Measurements from ENCODE around the gene NTM. TPM values are rescaled to one million over a fixed set of nuclear protein-coding genes. Genes with fewer than 3 reads are reported as not detected.

NTM gene
- total and polyA plus RNA-seq, 9 donors, result 8.5 to 37.1 (median 22.6) TPM

DNA sequence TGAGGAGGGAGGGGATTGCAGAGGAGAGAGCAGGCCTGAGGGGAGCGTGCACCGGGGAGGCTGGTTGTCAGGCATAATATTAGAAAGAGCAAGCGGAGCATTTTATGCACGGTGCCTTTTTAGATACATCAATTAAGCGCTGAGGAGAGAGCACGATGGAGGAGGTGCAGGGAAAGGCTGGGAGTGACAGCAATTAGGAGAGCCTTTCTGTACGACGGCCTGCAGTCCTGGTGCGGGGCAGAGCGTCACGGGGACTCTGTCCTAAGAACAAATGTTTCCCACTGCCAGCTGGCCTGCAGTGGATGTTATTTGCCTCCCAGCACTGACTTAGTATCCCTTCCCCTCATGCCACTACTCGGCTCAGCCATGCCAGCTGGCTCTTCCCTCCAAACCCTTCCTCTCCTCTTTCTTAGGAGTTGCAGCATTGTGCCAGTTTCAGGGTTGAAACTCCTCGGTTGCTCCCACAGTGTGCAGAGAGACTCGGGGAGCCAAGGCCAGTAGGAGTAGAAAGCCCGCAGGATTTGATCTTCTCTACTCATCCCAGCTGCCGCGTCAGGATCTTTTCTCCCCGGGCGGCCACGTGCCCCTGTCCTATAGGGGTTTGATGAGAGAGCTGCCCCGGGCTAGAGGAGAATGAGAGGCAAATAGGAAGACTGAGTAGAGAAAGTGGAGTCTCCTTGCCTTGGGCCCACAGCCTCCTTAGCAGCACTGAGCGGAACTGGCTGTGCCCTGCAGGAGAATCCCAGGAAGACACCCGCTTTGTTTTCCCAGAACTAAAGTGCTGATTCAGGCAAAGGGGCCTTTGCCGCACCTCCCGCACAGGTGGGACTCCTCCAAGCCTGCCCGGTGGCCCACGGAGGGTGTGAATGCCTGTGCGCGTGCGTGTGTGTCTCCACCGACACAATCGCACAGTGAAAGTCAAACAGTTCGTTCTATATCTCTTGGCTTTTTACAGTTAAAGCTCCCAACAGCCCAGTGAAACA lies 875.3 kb downstream of the NTM start:
- no peak overlapping the region for H3K27ac ChIP-seq (ENCODE audit: low read length)
- H3K4me1 ChIP-seq (ENCODE audit: control insufficient read depth, insufficient read depth, low read length), result peaks cover 11% of the 10 kb centered on the region
- WGBS (ENCODE audit: insufficient coverage), result 67% methylated on average over 25 of the region's 33 CpGs
- no peaks in the 10 kb centered on the region for H3K27me3 ChIP-seq (ENCODE audit: control insufficient read depth, insufficient read depth, low read length)
- no peaks in the 10 kb centered on the region for H3K36me3 ChIP-seq (ENCODE audit: control insufficient read depth, insufficient read depth, low read length)
- H3K9me3 ChIP-seq (replicated peaks; ENCODE audit: control insufficient read depth, low read depth, low read length), result peaks cover 5% of the 10 kb centered on the region
- no peak overlapping the region for H3K4me3 ChIP-seq (ENCODE audit: low read length)
- peak; percentile 29 for DNase-seq

DNA sequence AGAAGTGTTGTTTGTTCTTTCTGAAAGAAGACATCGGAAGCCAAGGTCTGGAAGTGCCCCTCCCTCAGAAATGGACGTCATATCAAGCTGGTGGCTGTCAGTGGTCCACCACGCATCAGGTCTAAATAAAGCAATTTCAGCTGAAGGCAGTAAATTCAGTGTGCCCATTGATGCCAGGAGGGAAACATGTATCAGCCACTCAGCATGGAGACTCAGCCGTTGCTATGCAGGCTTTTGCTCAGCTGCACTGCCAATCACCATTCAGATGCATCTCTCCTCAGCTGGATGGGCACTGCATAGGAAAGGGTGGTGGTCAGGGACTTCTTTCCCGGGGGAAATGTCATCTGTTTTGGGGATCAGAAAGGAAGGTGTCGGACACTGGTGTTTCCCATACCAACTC lies 878.2 kb downstream of the NTM start:
- H3K36me3 ChIP-seq (ENCODE audit: control insufficient read depth, insufficient read depth, low read length), result no peaks in the 10 kb centered on the region
- DNase-seq, result no peak
- H3K27ac ChIP-seq (ENCODE audit: low read length), result no peak overlapping the region
- H3K4me3 ChIP-seq (ENCODE audit: low read length), result no peak overlapping the region
- H3K4me1 ChIP-seq (ENCODE audit: control insufficient read depth, insufficient read depth, low read length), result peaks cover 11% of the 10 kb centered on the region
- H3K27me3 ChIP-seq (ENCODE audit: control insufficient read depth, insufficient read depth, low read length), result no peaks in the 10 kb centered on the region
- peaks cover 5% of the 10 kb centered on the region for H3K9me3 ChIP-seq (replicated peaks; ENCODE audit: control insufficient read depth, low read depth, low read length)
- WGBS (ENCODE audit: insufficient coverage), result 82% methylated on average over 4 of the region's 6 CpGs

DNA sequence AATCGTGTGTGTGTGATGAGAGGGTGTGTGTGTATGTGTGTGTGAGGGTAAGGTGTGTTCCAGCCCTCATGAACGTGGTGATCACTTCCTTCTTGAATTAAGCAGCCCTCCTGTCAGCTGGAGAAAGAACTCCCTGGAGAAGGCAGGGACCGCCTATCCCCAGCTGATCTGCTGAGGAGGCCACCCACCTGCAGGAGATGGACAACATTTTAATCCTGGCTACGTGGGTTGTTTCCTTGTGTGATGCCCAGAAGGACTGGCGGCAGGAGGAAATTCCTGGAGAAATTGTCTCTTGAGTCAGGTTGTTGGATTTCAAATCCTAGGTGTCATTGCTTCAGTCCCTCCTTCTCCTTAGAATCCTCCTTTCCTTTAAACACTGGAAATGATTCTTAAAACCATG lies 878.8 kb downstream of the NTM start:
- Histone ChIP-seq H3K36me3 (ENCODE audit: control insufficient read depth, insufficient read depth, low read length) (no peaks in the 10 kb centered on the region), H3K9me3 (replicated peaks; ENCODE audit: control insufficient read depth, low read depth, low read length) (peaks cover 5% of the 10 kb centered on the region), H3K4me1 (ENCODE audit: control insufficient read depth, insufficient read depth, low read length) (peaks cover 11% of the 10 kb centered on the region), H3K27me3 (ENCODE audit: control insufficient read depth, insufficient read depth, low read length) (no peaks in the 10 kb centered on the region), H3K4me3 (ENCODE audit: low read length) (no peak overlapping the region), H3K27ac (ENCODE audit: low read length) (no peak overlapping the region)
- no peak for DNase-seq
- 60% methylated on average over 2 of the region's 5 CpGs for WGBS (ENCODE audit: insufficient coverage)

DNA sequence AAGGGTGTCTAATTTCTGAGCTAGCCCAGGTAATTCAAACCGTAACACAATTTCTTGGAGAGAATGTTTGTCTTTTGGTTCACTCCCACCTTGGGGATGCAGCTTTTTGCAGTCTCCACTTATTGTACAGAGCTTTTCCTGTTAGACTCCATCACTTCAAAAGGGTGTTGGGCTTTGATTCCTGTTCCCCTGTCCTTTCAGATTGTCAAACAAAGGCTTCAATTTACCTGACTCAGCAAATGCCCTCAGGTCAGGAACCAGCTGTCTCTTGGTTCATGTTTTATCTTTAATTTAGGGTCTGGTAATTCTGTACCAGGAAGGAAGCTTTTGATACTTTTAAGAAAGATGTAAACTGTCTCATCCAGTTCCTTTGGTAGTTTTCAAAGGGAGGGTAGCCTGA lies 880.6 kb downstream of the NTM start:
- Histone ChIP-seq H3K4me1 (ENCODE audit: control insufficient read depth, insufficient read depth, low read length) (no peaks in the 10 kb centered on the region), H3K27me3 (ENCODE audit: control insufficient read depth, insufficient read depth, low read length) (no peaks in the 10 kb centered on the region), H3K9me3 (replicated peaks; ENCODE audit: control insufficient read depth, low read depth, low read length) (peaks cover 5% of the 10 kb centered on the region), H3K36me3 (ENCODE audit: control insufficient read depth, insufficient read depth, low read length) (no peaks in the 10 kb centered on the region), H3K4me3 (ENCODE audit: low read length) (no peak overlapping the region), H3K27ac (ENCODE audit: low read length) (no peak overlapping the region)
- 86% methylated on average over 1 of the region's 1 CpG for WGBS (ENCODE audit: insufficient coverage)
- no peak for DNase-seq

DNA sequence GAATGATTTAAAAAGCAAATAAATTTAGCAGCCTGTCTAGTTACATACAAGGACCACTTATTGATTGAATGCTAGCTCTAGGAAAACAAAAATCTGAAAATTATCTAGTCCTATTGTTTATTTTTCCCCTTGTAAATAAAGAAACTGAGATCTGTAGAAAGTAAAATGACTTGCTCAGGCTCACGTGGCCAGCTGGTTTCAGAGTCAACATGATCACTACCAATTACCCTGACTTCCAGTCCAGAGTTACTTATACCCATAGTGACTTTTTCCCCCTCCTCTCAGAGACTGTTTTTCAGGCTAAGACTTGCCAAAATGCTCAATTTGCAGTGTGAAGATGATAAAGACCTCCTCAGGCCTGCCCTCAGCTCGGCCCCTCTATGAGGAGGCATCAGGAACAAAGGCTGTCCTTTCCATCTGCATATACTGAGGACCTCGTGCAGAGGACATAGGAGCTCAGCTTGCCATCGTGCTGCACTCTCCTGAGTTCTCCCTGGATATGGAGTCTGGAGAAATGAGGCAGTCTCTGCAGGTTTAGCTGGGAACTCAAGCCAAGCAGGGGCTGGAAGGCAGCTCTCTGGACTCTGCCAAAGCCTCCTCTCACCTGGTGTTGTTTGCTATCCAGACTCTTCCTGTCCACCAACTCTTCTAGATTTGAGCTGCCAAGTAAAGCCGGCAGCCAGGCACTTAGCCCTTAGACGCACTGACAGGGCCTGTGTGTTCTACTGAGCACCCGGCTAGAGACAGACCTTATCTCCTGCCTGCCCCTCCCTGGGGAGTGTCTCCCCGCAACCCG lies 883.3 kb downstream of the NTM start:
- H3K27ac ChIP-seq (ENCODE audit: low read length), result no peak overlapping the region
- WGBS (ENCODE audit: insufficient coverage), result 63% methylated on average over 8 of the region's 9 CpGs
- H3K36me3 ChIP-seq (ENCODE audit: control insufficient read depth, insufficient read depth, low read length), result no peaks in the 10 kb centered on the region
- H3K27me3 ChIP-seq (ENCODE audit: control insufficient read depth, insufficient read depth, low read length), result no peaks in the 10 kb centered on the region
- H3K4me1 ChIP-seq (ENCODE audit: control insufficient read depth, insufficient read depth, low read length), result no peaks in the 10 kb centered on the region
- no peak overlapping the region for H3K4me3 ChIP-seq (ENCODE audit: low read length)
- no peak for DNase-seq
- H3K9me3 ChIP-seq (replicated peaks; ENCODE audit: control insufficient read depth, low read depth, low read length), result peaks cover 5% of the 10 kb centered on the region

DNA sequence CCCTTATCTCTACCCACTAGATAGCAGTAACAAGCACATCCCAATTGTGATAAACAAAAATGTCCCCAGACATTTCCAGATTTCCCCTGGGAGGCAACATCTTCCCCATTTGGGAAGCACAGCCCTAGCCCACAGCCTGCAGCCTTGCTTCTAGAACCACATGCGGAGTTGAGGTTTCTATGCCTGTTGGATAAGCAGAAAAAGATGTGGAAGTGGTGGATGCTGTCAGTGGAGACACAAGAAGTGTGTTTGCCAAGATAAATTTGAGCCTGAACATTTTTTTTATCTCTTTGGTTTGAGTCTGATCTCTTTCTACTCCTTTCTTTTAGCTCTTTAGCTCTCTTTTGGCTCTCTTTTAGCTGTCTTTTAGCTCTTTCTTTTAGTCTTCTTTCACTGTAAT lies 884.5 kb downstream of the NTM start:
- H3K36me3 ChIP-seq (ENCODE audit: control insufficient read depth, insufficient read depth, low read length), result no peaks in the 10 kb centered on the region
- no peaks in the 10 kb centered on the region for H3K4me1 ChIP-seq (ENCODE audit: control insufficient read depth, insufficient read depth, low read length)
- H3K27me3 ChIP-seq (ENCODE audit: control insufficient read depth, insufficient read depth, low read length), result no peaks in the 10 kb centered on the region
- WGBS (ENCODE audit: insufficient coverage), result no CpG with 5 or more reads among the region's 1 CpG
- H3K27ac ChIP-seq (ENCODE audit: low read length), result no peak overlapping the region
- DNase-seq, result peak; percentile 12
- H3K9me3 ChIP-seq (replicated peaks; ENCODE audit: control insufficient read depth, low read depth, low read length), result peaks cover 5% of the 10 kb centered on the region
- H3K4me3 ChIP-seq (ENCODE audit: low read length), result no peak overlapping the region

DNA sequence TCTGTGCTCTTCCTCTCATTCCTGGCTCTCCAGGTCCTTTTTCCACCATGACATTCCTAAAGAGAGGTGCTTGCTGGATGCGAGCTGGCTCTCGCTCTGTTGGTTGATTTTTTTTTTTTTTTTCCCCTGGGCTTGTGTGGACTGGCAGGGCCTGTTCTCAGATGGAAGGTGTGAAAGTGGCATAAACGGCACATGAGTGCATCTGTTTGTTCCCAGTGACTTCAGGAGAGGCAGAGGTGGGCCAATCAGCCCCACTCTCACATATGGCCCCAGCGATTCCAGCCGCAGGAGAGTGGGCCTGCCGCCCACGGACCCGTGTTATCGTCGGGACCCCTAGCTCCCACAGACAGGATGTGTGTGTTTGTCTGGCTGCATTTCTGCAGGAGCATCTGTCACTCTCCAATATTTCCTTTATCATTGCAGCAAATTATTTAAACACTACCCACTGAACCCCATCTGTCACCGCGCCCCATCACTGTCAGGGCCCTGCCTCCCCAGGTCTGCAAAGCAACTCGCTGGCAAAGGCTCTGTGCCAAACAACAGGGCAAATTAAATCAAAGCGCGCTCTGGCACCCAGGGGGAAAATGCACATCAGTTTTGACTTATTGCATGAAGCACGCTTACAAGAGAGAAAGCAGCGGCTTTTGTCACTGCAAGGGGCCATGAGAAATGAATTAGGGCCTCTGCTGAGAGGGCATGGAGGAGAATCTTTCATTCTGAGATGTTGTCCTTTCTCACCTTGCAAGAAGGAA lies 886.3 kb downstream of the NTM start:
- H3K27ac ChIP-seq (ENCODE audit: low read length), result no peak overlapping the region
- DNase-seq, result no peak
- no peaks in the 10 kb centered on the region for H3K9me3 ChIP-seq (replicated peaks; ENCODE audit: control insufficient read depth, low read depth, low read length)
- H3K4me1 ChIP-seq (ENCODE audit: control insufficient read depth, insufficient read depth, low read length), result no peaks in the 10 kb centered on the region
- H3K27me3 ChIP-seq (ENCODE audit: control insufficient read depth, insufficient read depth, low read length), result no peaks in the 10 kb centered on the region
- 95% methylated on average over 7 of the region's 17 CpGs for WGBS (ENCODE audit: insufficient coverage)
- H3K36me3 ChIP-seq (ENCODE audit: control insufficient read depth, insufficient read depth, low read length), result no peaks in the 10 kb centered on the region
- no peak overlapping the region for H3K4me3 ChIP-seq (ENCODE audit: low read length)

DNA sequence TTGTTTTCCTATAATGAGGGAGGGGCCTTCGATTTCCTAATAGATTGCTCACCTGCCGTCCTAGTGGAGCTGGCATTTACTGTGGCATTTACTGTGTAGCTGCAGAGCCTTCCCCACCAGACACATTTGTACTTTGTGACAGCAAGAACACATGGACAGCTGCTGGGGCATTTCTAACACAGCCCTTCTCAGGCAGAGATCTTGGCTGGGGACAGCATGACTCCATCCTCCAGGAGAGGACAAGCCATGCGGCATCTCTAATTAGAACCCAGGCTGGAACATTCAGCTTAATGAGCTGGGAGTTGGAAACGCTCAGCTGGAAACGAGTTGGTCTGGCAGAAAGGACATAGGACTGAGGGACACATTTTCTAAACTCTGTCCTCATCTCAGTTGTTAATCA lies 887.5 kb downstream of the NTM start:
- Histone ChIP-seq H3K36me3 (ENCODE audit: control insufficient read depth, insufficient read depth, low read length) (no peaks in the 10 kb centered on the region), H3K27me3 (ENCODE audit: control insufficient read depth, insufficient read depth, low read length) (no peaks in the 10 kb centered on the region), H3K4me3 (ENCODE audit: low read length) (no peak overlapping the region), H3K9me3 (replicated peaks; ENCODE audit: control insufficient read depth, low read depth, low read length) (no peaks in the 10 kb centered on the region), H3K4me1 (ENCODE audit: control insufficient read depth, insufficient read depth, low read length) (no peaks in the 10 kb centered on the region), H3K27ac (ENCODE audit: low read length) (no peak overlapping the region)
- 83% methylated on average over 1 of the region's 5 CpGs for WGBS (ENCODE audit: insufficient coverage)
- no peak for DNase-seq

DNA sequence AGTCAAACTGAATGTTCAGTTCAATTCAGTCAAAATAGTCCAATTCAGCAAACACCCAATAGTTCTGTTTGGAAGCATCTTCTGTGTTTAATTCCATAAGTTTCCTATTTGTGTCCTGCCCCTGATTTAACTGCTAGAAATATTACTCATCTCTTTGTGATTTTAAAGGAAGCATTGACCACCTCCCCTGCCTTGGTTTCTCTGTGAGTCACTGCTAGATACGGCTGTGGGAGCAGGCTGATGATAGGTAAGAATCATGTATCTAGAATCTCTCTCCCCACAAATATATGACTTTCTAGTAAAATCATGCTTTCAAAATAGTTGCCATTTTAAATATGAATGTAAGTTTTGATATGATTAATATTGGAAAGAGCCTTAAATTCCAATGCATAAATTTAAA lies 888.5 kb downstream of the NTM start:
- no peaks in the 10 kb centered on the region for H3K4me1 ChIP-seq (ENCODE audit: control insufficient read depth, insufficient read depth, low read length)
- no peak for DNase-seq
- no peaks in the 10 kb centered on the region for H3K9me3 ChIP-seq (replicated peaks; ENCODE audit: control insufficient read depth, low read depth, low read length)
- no peak overlapping the region for H3K27ac ChIP-seq (ENCODE audit: low read length)
- H3K4me3 ChIP-seq (ENCODE audit: low read length), result no peak overlapping the region
- H3K36me3 ChIP-seq (ENCODE audit: control insufficient read depth, insufficient read depth, low read length), result no peaks in the 10 kb centered on the region
- H3K27me3 ChIP-seq (ENCODE audit: control insufficient read depth, insufficient read depth, low read length), result no peaks in the 10 kb centered on the region
- WGBS (ENCODE audit: insufficient coverage), result no CpG with 5 or more reads among the region's 1 CpG

DNA sequence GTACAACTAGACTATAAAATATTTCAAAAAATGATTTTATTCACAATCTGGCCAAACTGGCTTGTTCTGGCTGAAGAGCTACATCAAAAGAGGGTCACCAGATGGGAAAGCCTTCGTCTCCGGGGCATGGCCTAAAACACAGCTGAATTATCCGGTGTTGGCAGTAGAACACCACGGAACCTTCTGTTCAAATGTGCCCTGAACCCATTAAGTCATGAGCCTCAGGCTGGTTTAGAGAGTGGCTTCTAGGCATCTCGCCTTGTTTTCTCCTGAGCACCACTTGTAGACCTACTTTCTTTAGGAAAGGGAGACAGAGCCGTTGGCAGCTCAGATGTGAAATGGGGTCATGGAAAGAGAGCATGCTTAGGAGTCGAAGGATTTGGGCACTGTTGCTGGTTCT lies 890.2 kb downstream of the NTM start:
- DNase-seq, result no peak
- 89% methylated on average over 6 of the region's 7 CpGs for WGBS (ENCODE audit: insufficient coverage)
- Histone ChIP-seq H3K27ac (ENCODE audit: low read length) (no peak overlapping the region), H3K9me3 (replicated peaks; ENCODE audit: control insufficient read depth, low read depth, low read length) (no peaks in the 10 kb centered on the region), H3K4me1 (ENCODE audit: control insufficient read depth, insufficient read depth, low read length) (no peaks in the 10 kb centered on the region), H3K27me3 (ENCODE audit: control insufficient read depth, insufficient read depth, low read length) (no peaks in the 10 kb centered on the region), H3K4me3 (ENCODE audit: low read length) (no peak overlapping the region), H3K36me3 (ENCODE audit: control insufficient read depth, insufficient read depth, low read length) (no peaks in the 10 kb centered on the region)

Data from muscle of leg (tissue), 11 donors.